ENCODE results near the gene ASB7.

- TF ChIP-seq CTCF (conservative IDR thresholded peaks at IDR 0.05; ENCODE audit: low read depth in 2 of 2): no peak
- no peak for TF ChIP-seq POLR2AphosphoS5 (IDR thresholded peaks at IDR 0.05; ENCODE audit: low read depth)
- no peak for TF ChIP-seq EZH2phosphoT487 (IDR thresholded peaks at IDR 0.05; ENCODE audit: unreplicated experiment)
- no peak for TF ChIP-seq CREB1 (CRISPR knock-in tag; IDR thresholded peaks at IDR 0.05; ENCODE audit: low read depth)
- no peak for TF ChIP-seq ETS1 (IDR thresholded peaks at IDR 0.05)
- no peak for TF ChIP-seq ZNF114 (CRISPR knock-in tag; IDR thresholded peaks at IDR 0.05)
- no peak for TF ChIP-seq REST (IDR thresholded peaks at IDR 0.05; ENCODE audit: unreplicated experiment)
- TF ChIP-seq EZH2 (IDR thresholded peaks at IDR 0.05; ENCODE audit: low read depth, unreplicated experiment): no peak
- TF ChIP-seq STAT1 (IDR thresholded peaks at IDR 0.05; ENCODE audit: unreplicated experiment): no peak
- no peak for TF ChIP-seq JUNB (IDR thresholded peaks at IDR 0.05; ENCODE audit: unreplicated experiment)
- TF ChIP-seq ZNF331 (CRISPR knock-in tag; IDR thresholded peaks at IDR 0.05; ENCODE audit: low read depth): no peak
- TF ChIP-seq NANOG (IDR thresholded peaks at IDR 0.05; ENCODE audit: borderline replicate concordance): no peak
Observed at GRCh38 chr15:100661156-100661555, 58.8 kb downstream of the ASB7 start.

Data from GM23338 (cell line).